NCI-H748 treated with DMSO at 0.1 percent for 48 hours (cell line): ENCODE results near the gene S100A5.
"Not testable (repeated sequence)": the region's sequence is repeated elsewhere in the genome, so short reads cannot be mapped to it uniquely, and the experiment has no call there.

Experiments used
- DNase-seq: peaks from one replicate; lab custom pipeline; 2025; lab: John Stamatoyannopoulos, UW

S100A5 gene

GRCh38 chr1:153566414-153567371, 26.0 kb upstream of the S100A5 start:
- DNase-seq, result no peak

GRCh38 chr1:153565529-153566374, 25.0 kb upstream of the S100A5 start, which contains the start of gene S100A2:
Gene S100A2 (minus strand): TSS chr1:153565844. CDS start chr1:153563877, 1,967 bp downstream.
- DNase-seq, result no peak

GRCh38 chr1:153563991-153564390, 23.3 kb upstream of the S100A5 start:
- DNase-seq, result no peak

GRCh38 chr1:153563483-153563901, 22.8 kb upstream of the S100A5 start:
- DNase-seq, result no peak

GRCh38 chr1:153562021-153562420, 21.3 kb upstream of the S100A5 start:
- DNase-seq, result not testable (repeated sequence)

GRCh38 chr1:153561466-153561985, 20.8 kb upstream of the S100A5 start:
- DNase-seq, result no peak

GRCh38 chr1:153560771-153561465, 20.2 kb upstream of the S100A5 start:
- no peak for DNase-seq

- DNase-seq, result no peak
These were observed 19.5 kb upstream of the S100A5 start for GRCh38 chr1:153560241-153560640.

- no peak for DNase-seq
These were observed 17.1 kb upstream of the S100A5 start for GRCh38 chr1:153557877-153558276.

GRCh38 chr1:153556348-153556747, 15.6 kb upstream of the S100A5 start:
- no peak for DNase-seq

- no peak for DNase-seq
These were observed 13.3 kb upstream of the S100A5 start for GRCh38 chr1:153553830-153554541.

GRCh38 chr1:153553096-153553495, 12.4 kb upstream of the S100A5 start:
- no peak for DNase-seq

- no peak for DNase-seq
These were observed 11.6 kb upstream of the S100A5 start for GRCh38 chr1:153552335-153552734.

- DNase-seq, result no peak
These were observed 10.2 kb upstream of the S100A5 start for GRCh38 chr1:153550827-153551500.

- no peak for DNase-seq
These were observed 9.6 kb upstream of the S100A5 start for GRCh38 chr1:153550398-153550758.

GRCh38 chr1:153549741-153550397, 9.1 kb upstream of the S100A5 start:
- no peak for DNase-seq

GRCh38 chr1:153548722-153549688, 8.3 kb upstream of the S100A5 start, which contains the start of gene S100A3:
Gene S100A3 (minus strand): TSS chr1:153549258. CDS start chr1:153548485, 773 bp downstream.
- no peak for DNase-seq
